ENCODE data around the gene FOLR1.

FOLR1 gene

DNA sequence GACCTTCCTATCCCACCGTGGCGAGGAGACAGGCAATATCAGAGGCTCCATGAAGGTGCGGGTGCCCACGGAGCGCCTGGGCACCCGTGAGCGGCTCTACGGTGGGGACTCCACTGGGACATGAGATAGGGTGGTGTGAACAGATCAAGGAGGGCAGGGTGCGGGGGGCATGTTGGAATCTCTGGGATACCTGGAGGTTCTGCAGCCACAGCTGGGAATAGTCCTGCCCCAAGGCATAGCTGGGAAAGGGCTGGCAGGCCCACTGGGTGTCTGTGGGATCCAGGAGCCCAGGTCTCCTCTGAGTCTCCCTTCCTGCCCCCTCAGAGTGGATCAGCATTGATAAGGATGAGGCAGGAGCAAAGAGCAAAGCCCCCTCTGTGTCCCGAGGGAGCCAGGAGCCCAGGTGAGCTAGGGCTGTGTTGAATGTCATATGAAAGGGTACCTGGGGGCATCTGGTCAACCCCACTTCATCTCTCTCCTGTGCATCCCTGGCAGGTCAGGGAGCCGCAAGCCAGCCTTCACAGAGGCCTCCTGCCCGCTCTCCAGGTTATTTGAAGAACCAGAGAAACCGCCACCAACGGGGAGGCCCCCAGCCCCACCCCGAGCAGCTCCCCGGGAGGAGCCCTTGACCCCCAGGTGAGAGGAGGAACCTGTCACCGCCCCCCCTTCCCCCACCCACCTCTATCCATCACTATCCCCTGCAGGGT is 43.6 kb downstream of the FOLR1 start:
- DNase-seq (ENCODE audit: low read depth) = no peak

DNA sequence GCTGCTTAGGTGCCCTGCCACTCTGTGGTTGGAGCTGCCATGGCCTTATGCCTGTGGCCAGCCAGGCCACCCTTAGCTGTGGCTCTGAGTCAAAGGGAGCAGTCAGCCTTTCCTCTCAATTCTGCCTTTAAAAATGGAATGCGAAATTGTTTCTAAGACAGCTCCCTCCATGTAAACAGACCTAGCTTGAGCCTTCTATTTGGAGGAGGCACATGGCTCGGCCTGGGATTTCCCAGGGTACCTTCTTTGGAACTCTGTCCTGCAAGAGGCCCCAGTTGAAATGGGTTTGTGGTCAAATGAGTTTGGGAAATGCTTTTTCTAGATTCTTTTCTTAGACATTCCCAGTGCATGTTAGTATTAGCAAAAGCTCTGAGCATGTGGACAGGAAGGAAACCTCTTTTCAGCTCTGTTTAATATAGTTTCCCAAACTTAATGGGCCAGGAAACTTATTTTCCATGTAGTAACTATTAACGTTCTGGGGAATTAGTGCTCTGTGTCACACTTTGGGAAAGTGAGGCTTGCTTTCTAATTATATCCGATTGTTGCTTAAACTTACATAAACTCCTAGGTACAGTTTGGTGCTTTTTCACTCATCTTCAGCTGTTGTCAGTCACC is 44.2 kb downstream of the FOLR1 start:
- DNase-seq (ENCODE audit: low read depth) = no peak

DNA sequence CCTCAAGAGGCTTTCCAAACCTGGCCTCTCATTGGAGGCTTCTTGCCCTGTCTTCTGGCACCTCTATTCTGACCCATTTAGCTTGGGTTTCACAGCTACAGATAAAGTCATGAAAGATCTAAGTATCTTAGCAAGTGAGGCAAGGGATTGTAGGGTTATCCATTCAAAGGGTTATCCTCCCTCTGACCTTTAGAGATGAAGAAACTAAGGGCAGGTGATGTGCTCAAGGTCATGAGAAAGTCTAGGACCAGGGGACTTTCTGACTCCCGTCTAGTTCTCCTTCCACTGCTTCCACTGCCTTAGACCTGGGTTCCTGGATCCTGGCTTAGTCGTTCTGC is 44.8 kb downstream of the FOLR1 start:
- DNase-seq (ENCODE audit: low read depth) = no peak

DNA sequence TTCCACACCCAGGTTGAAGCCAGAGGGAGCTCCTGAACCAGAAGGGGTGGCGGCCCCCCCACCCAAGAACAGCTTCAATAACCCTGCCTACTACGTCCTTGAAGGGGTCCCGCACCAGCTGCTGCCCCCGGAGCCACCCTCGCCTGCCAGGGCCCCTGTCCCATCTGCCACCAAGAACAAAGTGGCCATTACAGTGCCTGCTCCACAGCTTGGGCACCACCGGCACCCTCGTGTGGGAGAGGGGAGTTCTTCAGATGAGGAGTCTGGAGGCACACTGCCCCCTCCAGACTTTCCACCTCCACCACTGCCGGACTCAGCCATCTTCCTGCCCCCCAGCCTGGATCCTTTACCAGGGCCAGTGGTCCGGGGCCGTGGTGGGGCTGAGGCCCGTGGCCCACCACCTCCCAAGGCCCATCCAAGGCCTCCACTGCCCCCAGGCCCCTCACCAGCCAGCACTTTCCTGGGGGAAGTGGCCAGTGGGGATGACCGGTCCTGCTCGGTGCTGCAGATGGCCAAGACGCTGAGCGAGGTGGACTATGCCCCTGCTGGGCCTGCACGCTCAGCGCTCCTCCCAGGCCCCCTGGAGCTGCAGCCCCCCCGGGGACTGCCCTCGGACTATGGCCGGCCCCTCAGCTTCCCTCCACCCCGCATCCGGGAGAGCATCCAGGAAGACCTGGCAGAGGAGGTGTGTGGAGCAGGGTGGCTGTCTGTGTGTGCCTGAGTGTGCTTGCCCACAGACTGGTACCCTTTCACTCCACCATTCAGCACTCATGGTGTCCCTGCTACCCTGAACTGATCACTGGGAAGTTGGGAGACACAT is 45.4 kb downstream of the FOLR1 start:
- no peak for DNase-seq (ENCODE audit: low read depth)

DNA sequence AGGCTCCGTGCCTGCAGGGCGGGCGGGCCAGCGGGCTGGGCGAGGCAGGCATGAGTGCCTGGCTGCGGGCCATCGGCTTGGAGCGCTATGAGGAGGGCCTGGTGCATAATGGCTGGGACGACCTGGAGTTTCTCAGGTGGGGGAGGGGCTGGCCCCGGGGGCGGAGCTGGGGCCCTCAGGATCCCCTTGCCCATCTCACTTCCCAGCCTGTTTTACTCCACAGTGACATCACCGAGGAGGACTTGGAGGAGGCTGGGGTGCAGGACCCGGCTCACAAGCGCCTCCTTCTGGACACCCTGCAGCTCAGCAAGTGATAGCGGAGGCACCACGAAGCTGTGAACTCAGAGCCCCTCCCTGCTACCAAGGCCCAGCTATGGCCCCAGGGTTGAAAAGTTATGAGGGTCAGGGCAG is 46.1 kb downstream of the FOLR1 start:
- no peak for DNase-seq (ENCODE audit: low read depth)

DNA sequence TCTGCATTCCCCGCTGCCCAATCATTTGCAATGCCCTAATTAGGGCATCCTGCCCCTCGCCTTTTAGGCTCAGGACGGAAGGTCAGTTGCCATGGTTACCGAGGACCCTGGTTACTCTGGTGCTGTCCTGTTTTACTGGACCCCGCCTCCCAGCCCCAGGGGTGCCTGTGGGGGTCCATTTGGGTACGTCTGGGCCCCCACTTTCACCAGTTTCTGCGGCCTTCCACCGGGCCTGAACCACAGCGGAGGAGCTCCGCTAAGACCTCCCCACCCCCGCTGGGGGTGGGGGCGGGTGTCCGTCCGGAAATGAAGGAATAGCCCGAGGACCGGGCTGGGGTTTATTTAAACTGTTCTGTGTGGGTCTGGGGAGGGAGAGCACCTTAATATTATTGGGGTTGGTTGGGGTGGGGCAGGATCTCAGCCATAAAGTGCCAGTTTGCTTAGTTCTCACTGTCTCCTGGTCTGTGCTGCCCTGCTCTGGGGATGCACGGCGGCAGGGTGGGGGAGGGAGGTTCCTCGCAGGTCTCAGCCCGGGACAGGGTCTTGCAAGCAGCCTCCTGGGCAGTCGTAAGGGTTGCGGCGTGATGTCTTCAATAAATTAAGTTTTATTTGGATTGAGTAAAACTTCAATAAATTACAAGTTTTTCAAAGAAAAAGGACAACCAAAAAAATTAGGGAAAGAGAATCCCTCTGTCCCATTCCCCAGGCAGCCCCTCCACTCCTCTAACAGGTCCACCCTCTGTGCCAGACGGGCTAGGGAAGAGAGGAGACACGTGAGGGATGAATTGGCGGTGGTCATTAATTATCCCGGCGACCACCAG is 46.8 kb downstream of the FOLR1 start:
- no peak for DNase-seq (ENCODE audit: low read depth)

DNA sequence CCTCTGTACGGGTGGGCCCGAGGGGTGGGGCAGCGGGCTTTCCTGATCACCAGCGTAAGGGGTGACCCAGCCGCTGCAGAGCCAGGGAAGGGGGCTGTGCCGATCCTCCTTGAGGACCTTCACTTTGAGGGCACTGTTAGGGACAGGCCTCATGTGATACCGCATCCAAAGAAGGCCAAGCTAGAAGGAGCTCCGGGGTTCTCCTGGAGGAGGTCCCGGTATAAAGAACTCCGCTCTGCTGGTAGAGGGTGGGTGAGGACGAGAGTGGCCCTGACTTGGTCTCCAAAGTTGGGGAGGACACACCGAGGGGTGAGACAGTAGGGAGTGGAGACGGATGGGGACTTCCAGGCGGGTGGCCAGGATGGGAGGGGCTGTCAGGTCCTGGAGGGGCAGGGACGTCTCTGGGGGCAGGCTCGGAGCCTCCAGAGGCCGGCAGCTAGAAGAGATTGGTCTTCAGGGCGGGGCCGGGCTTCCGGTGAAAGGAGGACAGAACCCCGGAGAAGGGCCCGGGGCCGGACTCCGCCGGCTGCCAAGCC is 47.4 kb downstream of the FOLR1 start:
- DNase-seq (ENCODE audit: low read depth) = no peak

DNA sequence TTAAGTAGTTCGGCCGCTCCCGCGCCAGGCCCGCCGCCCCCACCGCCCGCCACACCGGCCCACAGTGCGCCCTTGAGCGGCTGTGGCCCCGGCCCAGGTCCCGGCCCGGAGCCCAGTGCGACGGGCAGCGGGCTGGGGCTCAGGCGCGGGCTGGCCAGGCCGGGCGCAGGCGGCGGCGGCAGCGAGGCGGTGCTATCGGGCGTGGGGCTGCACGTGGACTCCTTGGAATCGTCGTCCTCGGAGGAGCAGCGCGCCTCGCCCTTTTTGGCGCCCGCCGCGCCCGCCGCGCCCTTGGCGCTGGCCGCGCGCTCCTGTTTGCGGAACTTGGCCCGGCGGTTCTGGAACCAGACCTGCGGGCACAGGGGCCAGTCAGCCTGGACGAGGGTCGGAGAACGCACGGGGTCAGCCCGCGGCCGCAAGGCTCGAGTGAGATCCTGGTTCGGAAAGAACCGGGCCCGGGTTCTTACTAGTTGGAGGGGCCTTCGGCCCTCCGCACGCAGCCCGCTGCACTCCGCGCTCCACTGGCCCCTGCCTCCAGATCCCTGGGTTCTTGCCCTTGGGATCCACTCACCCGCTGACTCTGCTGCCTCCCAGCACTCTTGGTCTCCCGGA is 48.0 kb downstream of the FOLR1 start:
- DNase-seq (ENCODE audit: low read depth) = no peak

DNA sequence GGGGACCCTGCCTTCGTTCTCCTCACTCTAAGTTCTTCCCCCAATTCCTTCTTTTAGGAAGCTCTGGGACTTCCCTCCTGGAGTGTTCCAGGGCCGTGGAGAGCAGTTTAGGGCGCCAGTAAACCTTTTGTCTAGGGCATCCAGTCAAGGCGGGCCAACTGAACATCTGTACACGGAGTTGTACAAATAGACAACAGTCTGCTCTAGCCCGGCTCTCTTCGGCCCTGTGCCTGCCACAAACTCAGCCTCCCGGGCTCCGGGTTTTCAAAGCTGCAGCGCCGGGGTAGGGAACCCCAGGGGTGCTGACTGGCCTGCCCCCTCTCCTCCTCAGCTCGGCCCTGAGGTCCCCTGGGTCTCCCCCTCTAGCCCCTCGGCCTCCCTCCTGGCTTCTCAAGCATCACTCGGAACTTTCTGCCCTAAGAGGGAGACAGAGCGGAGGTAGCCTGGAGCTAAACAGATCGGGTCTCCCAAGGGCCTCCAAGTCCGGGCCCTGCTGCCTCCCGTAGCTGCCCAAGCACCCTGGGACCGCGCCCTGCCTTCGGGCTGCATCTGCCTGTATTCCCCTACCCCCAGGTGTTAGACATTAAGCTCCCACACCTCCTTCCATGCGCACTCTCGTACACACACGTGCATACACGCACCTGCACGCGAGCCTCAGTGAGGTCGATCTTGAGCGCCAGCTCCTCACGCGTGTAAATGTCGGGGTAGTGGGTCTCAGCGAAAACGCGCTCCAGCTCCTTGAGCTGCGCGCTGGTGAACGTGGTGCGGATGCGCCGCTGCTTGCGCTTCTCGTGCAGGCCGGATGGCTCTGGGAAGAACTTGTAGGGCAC is 48.7 kb downstream of the FOLR1 start:
- no peak for DNase-seq (ENCODE audit: low read depth)

DNA sequence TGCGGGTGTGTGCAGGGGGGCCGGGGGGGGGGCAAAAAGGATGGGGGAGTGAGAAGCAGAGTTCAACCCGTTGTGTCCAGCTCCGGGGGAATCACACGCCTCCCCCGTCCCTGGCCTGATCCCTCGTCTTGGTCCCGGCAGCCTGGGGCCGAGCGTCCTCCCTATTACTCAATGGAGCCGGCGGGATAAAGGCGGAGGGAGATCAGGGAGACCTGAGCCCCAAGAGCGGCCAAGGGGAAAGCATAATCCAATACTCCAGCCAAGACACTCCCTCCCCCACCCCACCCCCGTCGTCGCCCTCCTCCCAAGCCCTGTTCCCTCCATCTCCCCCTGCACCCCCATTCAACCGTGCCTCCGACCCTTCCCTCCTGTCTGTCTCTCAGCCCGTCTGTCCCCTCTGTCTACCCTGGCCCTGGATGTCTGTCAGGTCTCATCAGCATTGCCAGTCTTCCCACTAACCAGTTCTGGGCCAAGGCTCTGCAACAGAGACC is 49.4 kb downstream of the FOLR1 start:
- DNase-seq (ENCODE audit: low read depth) = no peak

DNA sequence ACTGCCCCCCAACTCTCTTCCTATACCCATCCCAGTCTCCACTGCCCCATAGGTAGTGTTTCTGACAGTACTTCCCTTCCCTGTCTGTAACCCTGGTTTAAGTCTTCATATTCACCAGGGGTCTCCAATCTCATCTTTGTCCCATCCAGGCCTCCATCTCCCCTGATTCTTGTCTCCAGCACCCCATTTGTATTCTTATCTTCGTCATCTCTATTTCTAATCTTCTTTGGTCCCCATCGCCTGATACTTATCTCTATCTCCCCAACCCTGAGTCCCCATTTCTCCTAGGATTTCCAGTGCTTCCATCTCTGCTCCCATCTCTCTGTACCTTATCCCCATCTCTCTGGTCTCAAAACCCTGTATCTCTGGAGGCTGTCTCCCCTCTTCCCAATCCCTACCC is 50.2 kb downstream of the FOLR1 start:
- DNase-seq (ENCODE audit: low read depth) = no peak

DNA sequence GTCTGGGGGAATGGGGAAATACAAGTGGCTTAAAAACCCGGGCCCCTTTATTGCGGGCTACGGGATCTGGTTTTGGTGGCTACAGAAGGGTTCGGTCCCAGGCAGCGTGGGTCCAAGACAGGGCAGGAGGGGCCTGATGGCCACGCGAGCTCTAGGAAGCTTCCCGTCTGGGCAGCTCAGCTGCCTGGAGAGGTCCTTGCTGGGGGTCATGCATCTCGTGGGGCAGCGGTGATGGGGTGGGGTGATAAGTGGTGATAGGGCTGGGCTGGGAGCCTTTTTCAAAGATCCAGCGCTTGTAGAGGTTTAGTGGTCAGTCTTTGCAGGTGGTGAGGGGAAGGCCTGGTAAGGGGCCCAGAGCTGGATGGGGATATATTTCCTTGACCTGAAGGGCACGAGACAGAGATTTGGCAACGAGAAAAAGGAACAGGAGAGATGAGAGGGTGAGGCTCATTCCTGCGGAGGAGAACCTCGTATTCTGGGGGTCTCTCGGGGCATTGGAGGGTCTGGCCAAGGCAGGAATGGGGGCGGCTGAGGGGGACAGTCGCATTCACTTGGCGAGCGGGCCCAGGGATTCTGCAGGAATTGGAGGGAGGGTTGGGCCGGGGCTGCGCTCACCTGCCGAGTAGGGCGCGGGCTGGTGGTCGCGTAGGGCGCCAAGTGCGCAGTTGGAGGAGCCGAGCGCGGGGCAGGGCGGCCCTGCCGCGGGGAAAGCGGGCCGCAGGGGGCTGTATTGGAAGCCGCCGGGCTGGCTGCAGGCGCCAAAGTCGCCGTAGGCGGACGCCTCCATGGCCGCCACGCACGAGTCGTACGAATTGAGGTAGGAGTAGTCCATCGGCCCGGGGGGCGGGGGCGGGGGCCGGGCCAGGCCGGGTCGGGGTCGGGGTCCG is 51.5 kb downstream of the FOLR1 start:
- no peak for DNase-seq (ENCODE audit: low read depth)

DNA sequence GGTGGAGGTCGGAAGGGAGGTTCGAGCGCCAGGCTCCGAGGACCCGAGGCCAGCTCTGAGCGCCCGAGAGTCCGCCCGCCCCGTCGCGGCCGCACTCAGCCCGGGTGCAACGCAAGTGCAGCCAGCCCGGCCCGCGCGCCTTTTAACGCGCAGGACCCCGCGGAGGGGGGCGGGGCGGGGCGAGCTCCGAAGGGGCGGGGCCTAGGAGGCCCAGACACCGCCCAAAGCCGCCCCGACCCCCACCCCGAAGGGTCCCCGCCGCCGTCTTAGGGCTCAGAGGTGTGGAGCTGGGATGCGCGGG is 52.1 kb downstream of the FOLR1 start, which contains the start of gene PHOX2A:
TSS of gene PHOX2A (minus strand) at position 117 of the 301 bp plus-strand sequence. CDS start 172 bp downstream, outside the sequence.
- no peak for DNase-seq (ENCODE audit: low read depth)

DNA sequence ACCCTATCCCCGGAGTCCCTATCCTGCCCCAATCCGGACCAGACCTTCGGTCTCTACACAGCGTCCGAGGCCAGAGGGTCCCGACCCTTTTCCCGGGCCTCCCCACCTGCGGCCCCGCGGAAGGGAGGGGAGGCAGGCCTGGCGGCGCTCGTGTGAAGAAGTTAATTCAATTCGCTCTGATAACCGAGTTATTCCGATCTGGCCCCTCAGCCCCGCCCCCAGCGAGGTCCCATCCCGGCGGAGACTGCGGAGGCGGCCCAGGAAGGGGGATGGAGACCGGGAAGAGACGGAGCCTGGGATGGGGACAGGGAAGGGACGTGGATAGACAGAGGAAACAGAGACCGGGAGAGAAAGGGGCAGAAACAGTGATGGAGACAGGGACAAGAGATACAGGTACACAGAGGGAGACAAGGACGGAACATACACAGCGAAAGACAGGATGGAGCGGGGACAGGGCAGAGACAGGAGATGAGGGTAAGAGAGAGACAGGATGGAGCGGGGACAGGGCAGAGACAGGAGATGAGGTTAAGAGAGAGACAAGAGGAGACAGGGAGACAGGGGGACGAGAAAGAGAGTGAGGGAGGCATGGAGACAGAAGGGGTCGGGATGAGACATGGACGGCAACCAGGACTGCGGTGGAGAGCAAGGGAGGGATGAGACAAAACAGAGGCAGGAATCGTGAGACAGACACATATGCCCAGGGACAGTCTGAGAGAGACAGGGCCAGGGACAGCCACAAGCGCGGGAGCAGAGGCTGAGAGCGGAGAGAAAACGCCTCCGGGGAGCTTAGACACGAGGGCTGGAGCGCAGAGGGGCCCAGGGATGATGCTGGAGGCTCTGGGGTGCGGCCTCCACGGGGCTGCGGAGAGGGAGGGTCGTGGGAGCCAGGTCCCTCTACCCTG is 52.7 kb downstream of the FOLR1 start:
- DNase-seq (ENCODE audit: low read depth) = no peak

DNA sequence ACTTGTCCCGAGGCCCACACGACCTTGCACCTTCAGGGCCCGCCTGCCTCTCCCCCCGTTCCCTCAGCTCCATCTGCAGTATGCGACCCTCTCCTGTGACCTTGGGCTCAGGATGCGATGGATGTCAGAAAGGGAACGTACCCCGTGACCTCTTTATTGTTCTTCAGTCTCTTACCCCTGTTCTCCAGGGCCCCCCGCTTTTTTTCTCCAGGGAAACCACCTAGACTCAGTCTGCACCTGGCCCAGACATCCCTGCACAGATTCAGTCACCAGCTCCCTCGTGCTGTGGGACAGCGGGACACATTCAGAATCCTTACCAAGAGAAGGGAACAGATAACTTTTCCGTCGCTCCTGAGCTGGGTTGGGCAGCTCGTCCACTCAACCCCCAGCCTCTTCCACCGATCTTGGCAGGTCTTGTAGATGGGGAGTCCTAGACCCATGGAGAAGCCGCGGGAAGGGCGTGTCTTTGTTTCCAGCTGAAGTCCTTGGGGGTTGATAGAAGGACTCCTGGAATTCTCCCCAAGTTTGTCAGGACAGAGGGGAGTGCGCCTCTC is 53.4 kb downstream of the FOLR1 start:
- DNase-seq (ENCODE audit: low read depth) = no peak

Measured in CMK (cell line).